ENCODE results near the gene KLHL20. TPM values are rescaled to one million over a fixed set of nuclear protein-coding genes. Genes with fewer than 3 reads are reported as not detected.
A peak's percentile ranks its signal among the peaks of the same experiment; 100 is the strongest.
"Not testable (repeated sequence)": the region's sequence is repeated elsewhere in the genome, so short reads cannot be mapped to it uniquely, and the experiment has no call there.

Gene KLHL20
- total RNA-seq, 2 donors from 2014 or later: 15.5 to 21.4 TPM

DNA sequence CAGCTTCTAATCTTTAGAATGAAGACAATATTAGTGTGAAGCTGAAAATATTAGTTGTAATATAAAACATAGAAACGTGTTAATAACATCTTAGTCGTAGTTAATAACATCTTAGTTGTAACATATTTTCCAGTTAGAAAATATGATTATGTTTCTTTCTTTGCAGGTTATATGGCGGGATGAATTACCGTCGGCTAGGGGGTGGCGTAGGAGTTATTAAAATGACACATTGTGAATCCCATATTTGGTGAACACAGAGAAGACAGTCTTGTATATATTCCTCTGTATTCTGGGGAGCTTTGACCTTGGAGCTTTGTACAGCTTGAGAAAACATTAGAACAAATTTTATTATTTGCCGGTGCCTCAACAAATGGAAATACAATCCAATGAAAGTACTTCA is 70.2 kb downstream of the KLHL20 start:
- Mint-ChIP-seq H3K27ac (no peak overlapping the region), H3K9me3 (no peaks in the 10 kb centered on the region), H3K36me3 (no peaks in the 10 kb centered on the region)
- no peak for DNase-seq (ENCODE audit: low spot score in 2 of 2)
- no peak for ATAC-seq

DNA sequence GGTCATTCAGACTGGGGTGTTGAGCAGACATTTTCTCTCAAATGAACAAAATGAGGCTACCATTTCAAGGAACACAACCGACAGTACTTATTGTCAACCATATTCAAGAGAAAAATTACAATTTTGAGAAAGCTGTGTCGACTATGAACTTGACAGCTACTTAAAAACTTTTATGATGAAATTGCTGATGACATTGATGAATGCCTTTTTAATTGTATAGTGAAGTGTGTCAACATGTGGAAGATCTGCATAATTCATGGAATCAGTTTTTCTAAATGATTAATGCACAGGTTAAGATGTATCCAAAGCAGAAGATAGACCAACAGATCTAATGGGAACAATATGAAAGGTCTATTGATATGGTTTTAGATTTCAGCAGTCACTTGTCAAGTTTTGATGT is 75.1 kb downstream of the KLHL20 start:
- ATAC-seq (no peak), DNase-seq (ENCODE audit: low spot score in 2 of 2) (no peak)
- Mint-ChIP-seq H3K9me3 (no peaks in the 10 kb centered on the region), H3K36me3 (no peaks in the 10 kb centered on the region), H3K27ac (no peak overlapping the region)

DNA sequence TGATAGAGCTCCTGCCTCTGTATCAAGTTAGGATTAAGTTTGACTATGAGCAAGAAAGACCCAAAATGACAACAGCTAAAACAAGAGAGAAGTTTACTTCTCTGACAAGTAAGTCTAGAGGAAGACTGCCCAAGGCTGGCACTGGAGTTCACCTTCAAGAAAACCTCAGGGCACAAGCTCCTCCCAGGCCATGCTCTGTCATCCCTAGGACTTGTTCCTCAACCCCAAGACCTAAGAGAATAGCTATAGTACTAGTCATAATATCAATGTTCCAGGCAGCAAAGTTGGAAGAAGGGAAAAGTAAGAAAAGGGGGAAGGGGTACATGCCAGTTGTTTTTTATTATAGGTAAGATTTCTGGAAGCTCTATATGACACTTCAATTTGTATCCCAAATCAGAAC is 83.3 kb downstream of the KLHL20 start:
- Mint-ChIP-seq H3K27ac (no peak overlapping the region), H3K36me3 (peaks cover 0 to 7% of the 10 kb centered on the region in 2 donors), H3K9me3 (no peaks in the 10 kb centered on the region)
- DNase-seq (ENCODE audit: low spot score in 2 of 2): no peak
- ATAC-seq: no peak

GRCh38 chr1:173799995-173800394 is 85.2 kb downstream of the KLHL20 start:
- not testable (repeated sequence) for DNase-seq (ENCODE audit: low spot score in 2 of 2); H3K36me3 Mint-ChIP-seq; H3K27ac Mint-ChIP-seq; ATAC-seq; H3K9me3 Mint-ChIP-seq

GRCh38 chr1:173802961-173803360 is 88.2 kb downstream of the KLHL20 start:
- DNase-seq (ENCODE audit: low spot score in 2 of 2): no peak
- no peak for ATAC-seq
- H3K9me3 Mint-ChIP-seq: no peaks in the 10 kb centered on the region
- peaks cover 8 to 9% of the 10 kb centered on the region in 2 donors for H3K36me3 Mint-ChIP-seq
- no peak overlapping the region for H3K27ac Mint-ChIP-seq

DNA sequence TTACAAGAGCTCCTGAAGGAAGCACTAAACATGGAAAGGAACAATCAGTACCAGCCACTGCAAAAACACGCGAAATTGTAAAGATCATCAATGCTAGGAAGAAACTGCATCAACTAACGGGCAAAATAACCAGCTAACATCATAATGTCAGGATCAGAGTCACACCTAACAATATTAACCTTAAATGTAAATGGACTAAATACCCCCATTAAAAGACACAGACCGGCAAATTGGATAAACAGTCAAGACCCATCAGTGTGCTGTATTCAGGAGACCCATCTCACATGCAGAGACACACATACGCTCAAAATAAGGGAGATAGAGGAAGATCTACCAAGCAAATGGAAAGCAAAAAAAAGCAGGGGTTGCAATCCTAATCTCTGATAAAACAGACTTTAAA is 98.9 kb downstream of the KLHL20 start:
- H3K36me3 Mint-ChIP-seq: peaks cover 18 to 52% of the 10 kb centered on the region in 2 donors
- DNase-seq (ENCODE audit: low spot score in 2 of 2); H3K27ac Mint-ChIP-seq; ATAC-seq; H3K9me3 Mint-ChIP-seq: not testable (repeated sequence)

- H3K36me3 Mint-ChIP-seq: peaks cover 25 to 48% of the 10 kb centered on the region in 2 donors
- peaks cover 0 to 4% of the 10 kb centered on the region in 2 donors for H3K9me3 Mint-ChIP-seq
Measured at GRCh38 chr1:173818459-173818858, 103.7 kb downstream of the KLHL20 start.

GRCh38 chr1:173821680-173822079 is 106.9 kb downstream of the KLHL20 start:
- ATAC-seq (no peak), DNase-seq (ENCODE audit: low spot score in 2 of 2) (no peak)
- Mint-ChIP-seq H3K9me3 (no peaks in the 10 kb centered on the region), H3K36me3 (peaks cover 39 to 49% of the 10 kb centered on the region in 2 donors), H3K27ac (no peak overlapping the region)

More at GRCh38 chr1:173818459-173818858, 103.7 kb downstream of the KLHL20 start:
- ATAC-seq (no peak), DNase-seq (ENCODE audit: low spot score in 2 of 2) (no peak)
- H3K27ac Mint-ChIP-seq: peak overlapping the region in 1 of 2 donors; percentile 3

DNA sequence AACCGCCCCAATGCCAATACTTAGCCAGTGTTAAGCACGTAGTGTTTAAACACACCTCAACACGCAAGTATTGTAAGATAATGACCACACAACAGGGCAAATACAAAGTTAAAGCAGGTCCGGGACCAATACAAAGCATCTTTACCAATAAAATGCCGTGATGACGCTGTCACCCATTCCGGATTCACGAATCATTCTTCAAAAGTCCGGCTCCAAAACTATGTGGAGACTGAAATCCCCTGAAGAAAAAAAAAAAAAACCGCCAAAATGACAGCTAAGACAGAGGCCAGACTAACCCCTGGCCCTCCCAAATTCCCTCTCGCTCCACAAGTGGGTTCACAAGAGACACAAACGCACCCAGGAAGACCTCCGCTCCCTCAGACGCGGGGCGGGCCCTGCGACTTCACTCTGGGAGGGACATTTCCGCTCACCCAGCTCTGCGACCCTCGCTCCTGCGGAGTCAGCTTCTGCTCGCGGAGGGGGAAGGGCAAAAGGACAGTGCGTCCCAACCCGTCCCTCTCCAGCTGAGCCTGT is 109.1 kb downstream of the KLHL20 start:
- H3K9me3 Mint-ChIP-seq: no peaks in the 10 kb centered on the region
- peak overlapping the region; percentile 98 to 99 for H3K27ac Mint-ChIP-seq
- peaks cover 35 to 43% of the 10 kb centered on the region in 2 donors for H3K36me3 Mint-ChIP-seq
- DNase-seq (ENCODE audit: low spot score in 2 of 2) (peak in 1 of 2 donors; percentile 5), ATAC-seq (peak; percentile 54)

- Mint-ChIP-seq H3K27ac (peak within 1 kb of the TSS; percentile 98 to 99), H3K36me3 (peaks cover 35 to 43% of the 10 kb centered on the region in 2 donors), H3K9me3 (no peaks in the 10 kb centered on the region)
- DNase-seq (ENCODE audit: low spot score in 2 of 2) (peak; percentile 84 to 89), ATAC-seq (peak; percentile 84 to 88)
Measured at GRCh38 chr1:173824315-173825081, 109.7 kb downstream of the KLHL20 start, which contains the start of the genes CENPL and DARS2. TSS of gene CENPL (minus strand) at chr1:173824883. CDS start at chr1:173811299, 13,584 bp downstream. TSS of gene DARS2 (plus strand) at chr1:173824673. CDS start at chr1:173825230, 557 bp downstream.

DNA sequence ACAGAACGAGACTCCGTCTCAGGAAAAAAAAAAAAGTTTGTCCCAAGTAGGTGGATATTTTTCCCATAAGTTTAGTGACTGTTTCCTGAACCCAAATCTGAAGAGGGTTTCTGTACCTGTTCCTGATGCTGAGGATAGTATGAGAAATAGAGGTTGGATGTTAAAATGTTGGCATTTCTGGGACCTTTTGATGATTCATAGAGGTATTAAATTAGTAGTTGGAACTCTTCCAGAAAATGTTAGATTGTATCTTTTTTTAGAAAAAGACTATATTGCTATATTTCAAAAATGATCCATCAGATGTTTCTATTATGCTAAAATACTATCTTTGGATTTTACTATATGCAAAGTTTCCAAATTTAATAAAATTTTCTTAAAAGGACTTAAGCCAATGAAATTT is 112.8 kb downstream of the KLHL20 start:
- ATAC-seq: no peak
- H3K27ac Mint-ChIP-seq: no peak overlapping the region
- DNase-seq (ENCODE audit: low spot score in 2 of 2): no peak
- no peaks in the 10 kb centered on the region for H3K9me3 Mint-ChIP-seq
- peaks cover 26 to 43% of the 10 kb centered on the region in 2 donors for H3K36me3 Mint-ChIP-seq

GRCh38 chr1:173832748-173833147 is 118.0 kb downstream of the KLHL20 start:
- no peak overlapping the region for H3K27ac Mint-ChIP-seq
- ATAC-seq: no peak

More at GRCh38 chr1:173832748-173833147, 118.0 kb downstream of the KLHL20 start:
- DNase-seq (ENCODE audit: low spot score in 2 of 2): no peak
- Mint-ChIP-seq H3K9me3 (no peaks in the 10 kb centered on the region), H3K36me3 (peaks cover 0 to 13% of the 10 kb centered on the region in 2 donors)

Other genes with a start within 250 kb of the KLHL20 start
- gene PRDX6, start 237.6 kb upstream of the KLHL20 start, total RNA-seq: 100 to 1,000 TPM; 123 to 180 TPM
- not detected for gene SLC9C2, start 111.9 kb upstream of the KLHL20 start, total RNA-seq
- gene TEX50, start 79.6 kb upstream of the KLHL20 start, total RNA-seq: not detected
- not detected for gene ANKRD45, start 45.1 kb upstream of the KLHL20 start, total RNA-seq
- 10 to 100 TPM; 31.1 to 40.7 TPM for gene DARS2, start 109.7 kb downstream of the KLHL20 start, total RNA-seq
- gene CENPL, start 109.9 kb downstream of the KLHL20 start, total RNA-seq: 10 to 100 TPM; 29.5 to 30.4 TPM
- 100 to 1,000 TPM; 846 to 962 TPM for gene GAS5, start 153.0 kb downstream of the KLHL20 start, total RNA-seq
- gene ZBTB37, start 153.4 kb downstream of the KLHL20 start, total RNA-seq: 10 to 100 TPM in 1 of 2 donors, 1 to 10 TPM in 1; 9.5 to 21.4 TPM
- under 1 TPM in 1 of 2 donors, not detected in 1; 0.27 TPM for gene SERPINC1, start 202.3 kb downstream of the KLHL20 start, total RNA-seq

All from activated naive CD4-positive, alpha-beta T cell treated with anti-CD3 and anti-CD28 coated beads, Interleukin-2, amount 50 U/mL, for 72 hours (primary cell).